Measurements from ENCODE around the gene NLRP5. TPM values are rescaled to one million over a fixed set of nuclear protein-coding genes. Genes with fewer than 3 reads are reported as not detected.
"Not testable (repeated sequence)": the region's sequence is repeated elsewhere in the genome, so short reads cannot be mapped to it uniquely, and the experiment has no call there.

The NLRP5 gene
- polyA plus RNA-seq, 1 of the 3 experiments (the other 2 are of a cell fraction), result not detected

DNA sequence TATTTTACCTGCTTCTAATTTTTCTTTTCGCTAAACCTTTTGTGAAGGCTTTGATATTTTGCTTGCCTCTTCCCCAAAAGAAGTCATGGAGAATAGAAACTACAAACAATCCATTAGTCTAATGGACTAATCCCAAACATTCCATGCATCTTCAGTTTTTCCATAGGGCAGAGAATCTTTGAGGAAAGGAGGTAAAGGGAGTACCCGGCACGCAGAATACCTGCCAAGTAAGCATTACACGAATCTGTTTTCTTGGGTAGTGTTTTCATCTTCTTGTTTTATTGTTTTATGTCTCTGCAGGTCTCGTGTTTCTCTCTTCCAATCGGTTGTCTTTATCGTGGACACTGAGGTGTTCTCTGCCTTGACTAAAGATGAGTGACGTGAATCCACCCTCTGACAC lies 39.0 kb upstream of the NLRP5 start, which contains the start of gene NLRP8 (continued):
- TF ChIP-seq FOXJ3 (CRISPR knock-in tag; IDR thresholded peaks at IDR 0.05), result no peak
- TF ChIP-seq FOSL2 (IDR thresholded peaks at IDR 0.05; ENCODE audit: borderline replicate concordance, low read depth), result no peak
- no peak for TF ChIP-seq NFIC (IDR thresholded peaks at IDR 0.05; ENCODE audit: borderline replicate concordance)

DNA sequence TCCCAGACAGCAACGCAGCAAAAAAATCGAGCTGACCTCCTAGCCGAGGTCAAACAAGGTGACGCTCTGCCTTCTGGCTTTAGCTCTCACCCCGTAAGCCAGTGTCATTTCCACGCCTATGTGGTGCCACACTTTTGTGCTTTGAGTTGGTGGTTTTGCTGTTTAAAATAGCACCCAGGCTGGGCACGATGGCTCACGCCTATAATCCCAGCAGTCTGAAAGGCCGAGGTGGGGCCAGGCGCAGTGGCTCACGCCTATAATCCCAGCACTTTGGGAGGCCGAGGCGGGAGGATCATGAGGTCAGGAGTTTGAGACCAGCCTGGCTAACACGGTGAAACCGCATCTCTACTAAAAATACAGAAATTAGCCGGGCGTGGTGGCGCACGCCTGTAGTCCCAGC lies 36.0 kb upstream of the NLRP5 start:
- POLR2A ChIA-PET; CTCF ChIA-PET; H3F3A ChIP-seq (replicated peaks; ENCODE audit: insufficient read depth); H3K4me1 ChIP-seq (ENCODE audit: control insufficient read depth in 1 of 2, insufficient read depth in 2 of 2, low read depth in 1 of 2, low read length in 1 of 2); H3K79me2 ChIP-seq (ENCODE audit: insufficient read depth); H3K36me3 ChIP-seq (replicated peaks in 1 of 2; ENCODE audit: control insufficient read depth in 1 of 2, insufficient read depth in 2 of 2, low read length in 1 of 2); H3K9ac ChIP-seq; H3K27ac ChIP-seq (ENCODE audit: low read depth in 2 of 2, low read length in 1 of 2); H3K9me3 ChIP-seq; H3K4me3 ChIP-seq (ENCODE audit: low read depth in 2 of 2, low read length in 1 of 2); H3K9me2 ChIP-seq; DNase-seq; H3K4me2 ChIP-seq; H4K20me1 ChIP-seq (ENCODE audit: insufficient read depth); H2AFZ ChIP-seq (ENCODE audit: low read depth): not testable (repeated sequence)
- peaks cover 33% of the 10 kb centered on the region; the same call in 1 of the 2 replicates for H3K27me3 ChIP-seq (ENCODE audit: insufficient read depth)
- 7% methylated on average over 16 of the region's 19 CpGs for WGBS (ENCODE audit: low lambda C conversion rate)

GRCh38 chr19:55956431-55956830 lies 30.1 kb upstream of the NLRP5 start:
- DNase-seq, result no peak
- Histone ChIP-seq H3K36me3 (replicated peaks in 1 of 2; ENCODE audit: control insufficient read depth in 1 of 2, insufficient read depth in 2 of 2, low read length in 1 of 2) (no peaks in the 10 kb centered on the region), H3K27me3 (ENCODE audit: insufficient read depth) (peaks cover 51% of the 10 kb centered on the region; the same call in 1 of the 2 replicates), H3K4me2 (no peak overlapping the region), H3K9me2 (no peaks in the 10 kb centered on the region), H3K27ac (ENCODE audit: low read depth in 2 of 2, low read length in 1 of 2) (no peak overlapping the region), H3K9me3 (no peaks in the 10 kb centered on the region), H4K20me1 (ENCODE audit: insufficient read depth) (no peaks in the 10 kb centered on the region), H3F3A (replicated peaks; ENCODE audit: insufficient read depth) (no peaks in the 10 kb centered on the region), H3K9ac (no peak overlapping the region), H3K79me2 (ENCODE audit: insufficient read depth) (no peaks in the 10 kb centered on the region), H2AFZ (ENCODE audit: low read depth) (no peak overlapping the region), H3K4me3 (ENCODE audit: low read depth in 2 of 2, low read length in 1 of 2) (no peak overlapping the region), H3K4me1 (ENCODE audit: control insufficient read depth in 1 of 2, insufficient read depth in 2 of 2, low read depth in 1 of 2, low read length in 1 of 2) (no peaks in the 10 kb centered on the region)
- 24% methylated on average over 7 of the region's 7 CpGs for WGBS (ENCODE audit: low lambda C conversion rate)
- ChIA-PET POLR2A (no interaction called here), CTCF (interaction anchor here (0.6 to 0.7 kb wide), 2 partner anchors 14 to 50 kb away, joined by 3 to 4 read pairs; no protein-coding TSS in a partner anchor)
- TF ChIP-seq IRF3 (IDR thresholded peaks at IDR 0.05; ENCODE audit: low read depth, low read length), result no peak
- no peak for TF ChIP-seq REST (IDR thresholded peaks at IDR 0.05; ENCODE audit: low read depth, low read length)
- TF ChIP-seq GATA2 (CRISPR knock-in tag; IDR thresholded peaks at IDR 0.05), result no peak
